CD4-positive, alpha-beta T cell treated with Interleukin-15 for 1 hour (primary cell): Measurements from ENCODE around the gene UBE2R2.
"Not testable (repeated sequence)": the region's sequence is repeated elsewhere in the genome, so short reads cannot be mapped to it uniquely, and the experiment has no call there.

ENCODE experiments used
- DNase-seq: peaks from one replicate; pipeline ENCODE4 v3.0.0-alpha.2; 2020

UBE2R2 gene, protein sequence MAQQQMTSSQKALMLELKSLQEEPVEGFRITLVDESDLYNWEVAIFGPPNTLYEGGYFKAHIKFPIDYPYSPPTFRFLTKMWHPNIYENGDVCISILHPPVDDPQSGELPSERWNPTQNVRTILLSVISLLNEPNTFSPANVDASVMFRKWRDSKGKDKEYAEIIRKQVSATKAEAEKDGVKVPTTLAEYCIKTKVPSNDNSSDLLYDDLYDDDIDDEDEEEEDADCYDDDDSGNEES

DNA sequence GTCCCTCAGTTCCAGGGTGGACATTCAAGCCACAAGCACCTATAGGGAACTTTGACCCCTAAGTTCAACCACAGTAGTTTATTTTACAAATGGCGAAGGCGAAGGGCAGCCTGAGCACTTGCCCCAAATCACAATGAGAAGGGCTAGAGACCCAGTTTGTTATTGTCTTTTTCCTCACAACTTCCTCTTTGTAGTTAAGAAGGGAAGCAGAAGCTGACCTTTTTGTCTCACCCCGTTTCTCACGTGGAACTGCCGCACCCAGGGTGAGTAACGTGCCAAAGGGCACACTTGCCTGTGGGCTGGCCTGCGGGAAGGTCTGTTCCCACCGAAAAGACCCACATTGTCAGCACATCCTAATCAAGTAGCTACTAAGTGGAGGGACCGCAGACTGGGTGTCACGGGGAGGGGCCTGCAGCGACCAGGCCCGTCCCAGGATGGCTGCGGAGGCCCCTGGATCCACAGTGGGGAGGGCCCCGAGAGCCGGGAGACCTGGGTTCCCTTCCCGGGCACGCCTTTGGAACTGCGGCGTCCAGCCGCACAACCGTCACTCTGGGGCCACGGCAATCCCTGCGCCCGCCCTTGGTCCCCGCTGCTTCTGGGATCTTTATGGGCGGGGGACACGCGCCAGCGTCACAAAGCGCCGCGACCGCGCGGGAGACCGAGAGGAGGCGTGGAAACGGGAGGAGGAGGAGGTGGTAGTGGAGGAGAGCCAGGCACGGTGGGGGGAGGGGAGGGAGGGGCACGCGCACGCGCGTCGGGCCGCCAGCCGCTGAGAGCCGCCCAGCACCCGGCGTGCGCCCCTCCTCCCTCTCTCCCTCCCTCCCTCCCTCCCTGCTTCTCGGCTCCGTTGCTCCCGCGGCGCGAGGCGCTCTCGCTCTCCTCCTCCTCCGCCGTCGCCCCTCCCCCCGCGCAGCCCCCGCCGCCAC is at the start of gene UBE2R2:
Gene UBE2R2, plus strand, starts transcription at position 834 of the 926 bp plus-strand sequence. CDS start 598 bp downstream, outside the sequence.
- peak; percentile 95 for DNase-seq

DNA sequence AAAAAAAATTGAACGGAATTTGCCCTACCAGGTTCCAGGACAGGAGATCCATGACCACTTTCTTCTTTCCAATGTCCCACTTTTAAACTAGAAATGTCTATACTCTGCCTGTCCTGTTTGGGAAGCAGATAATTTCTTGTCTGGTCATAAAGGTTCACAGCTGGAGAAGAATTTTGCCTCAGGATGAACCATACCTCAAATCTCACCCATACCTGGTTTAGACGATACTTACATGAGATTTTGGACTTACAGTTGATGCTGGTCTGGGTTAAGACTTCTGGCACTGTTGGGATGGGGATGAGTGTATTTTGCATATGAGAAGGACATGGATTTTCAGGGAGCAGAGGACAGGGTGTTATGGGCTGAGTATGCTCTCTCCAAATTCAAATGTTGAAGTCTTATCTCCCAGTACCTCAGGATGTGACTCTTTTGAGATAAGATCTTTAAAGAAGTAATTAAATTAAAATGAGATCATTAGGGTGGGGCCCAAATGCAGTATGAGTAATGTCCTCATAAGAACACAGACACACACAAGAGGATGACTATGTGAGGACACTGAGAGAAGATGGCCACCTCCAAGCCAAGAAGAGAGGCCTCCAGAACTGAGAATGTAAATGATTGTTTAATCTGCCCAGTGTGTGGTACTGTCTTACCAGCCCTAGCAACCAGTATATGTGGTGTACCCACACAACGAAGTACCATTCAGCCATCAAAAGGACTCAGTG is 46.6 kb upstream of the UBE2R2 start:
- not testable (repeated sequence) for DNase-seq

DNA sequence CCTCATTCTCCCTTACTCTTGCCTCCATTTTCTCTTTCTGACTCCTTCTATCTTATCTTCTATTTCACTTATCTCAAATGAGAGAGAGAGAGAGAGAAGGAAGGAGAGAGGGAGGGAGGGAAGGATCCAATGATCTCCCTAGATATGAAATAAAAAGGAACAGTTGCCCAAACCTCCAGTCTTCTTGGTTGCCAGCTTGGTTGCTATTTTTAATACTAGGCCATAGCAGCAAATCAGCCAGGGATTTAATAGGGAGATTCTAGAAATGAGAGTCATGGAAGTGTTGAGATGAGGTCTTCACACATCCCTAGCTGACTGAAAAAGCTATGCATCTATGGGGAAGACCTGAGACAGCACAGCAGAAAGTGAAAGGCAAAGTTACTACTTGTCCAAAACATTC is 43.8 kb upstream of the UBE2R2 start:
- DNase-seq = not testable (repeated sequence)

DNA sequence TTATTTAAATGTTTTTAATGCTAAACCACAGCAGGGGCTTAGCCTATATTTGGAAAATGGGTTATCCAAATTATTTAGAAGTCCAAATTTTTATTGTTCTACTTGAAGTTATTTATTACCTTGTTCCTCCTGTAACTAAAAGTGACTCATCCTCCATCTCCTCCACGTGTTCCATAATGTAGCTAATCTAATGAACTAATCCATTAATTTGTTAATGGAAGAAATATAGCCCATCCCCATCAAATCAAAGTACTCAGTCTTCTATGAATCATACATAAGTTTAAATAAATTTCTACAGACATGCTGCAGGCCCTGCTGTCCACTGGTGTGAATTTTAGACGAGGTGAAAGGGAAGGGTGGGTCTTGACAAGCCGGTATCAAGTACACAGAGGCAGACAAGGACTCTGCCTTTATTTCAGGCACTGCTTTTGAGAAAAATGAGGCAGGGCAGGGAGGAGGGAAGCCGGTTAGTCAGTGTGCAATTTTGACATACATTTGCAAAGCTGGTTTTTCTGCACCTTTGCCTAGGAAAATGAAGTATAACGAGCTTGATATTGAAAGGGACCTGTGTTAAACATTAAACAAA is 42.8 kb upstream of the UBE2R2 start:
- not testable (repeated sequence) for DNase-seq

DNA sequence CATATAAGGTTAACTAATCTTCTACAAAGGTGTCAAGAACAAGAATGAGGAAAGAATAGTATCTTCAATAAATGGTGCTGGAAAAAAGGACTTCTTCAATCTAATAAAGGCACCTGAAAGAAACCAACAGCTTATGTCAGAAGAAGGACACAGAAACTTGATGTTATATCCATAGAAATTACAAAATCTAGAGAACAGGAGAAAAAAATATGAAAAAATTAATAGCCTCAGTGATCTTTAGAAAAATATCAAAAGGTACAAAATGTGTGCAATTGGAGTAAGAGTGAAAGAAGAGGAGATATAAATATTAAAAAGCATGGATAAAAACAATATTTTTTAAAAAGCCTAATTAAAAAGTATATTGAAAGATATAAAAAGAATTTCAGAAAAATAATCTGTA is 40.4 kb upstream of the UBE2R2 start:
- no peak for DNase-seq

DNA sequence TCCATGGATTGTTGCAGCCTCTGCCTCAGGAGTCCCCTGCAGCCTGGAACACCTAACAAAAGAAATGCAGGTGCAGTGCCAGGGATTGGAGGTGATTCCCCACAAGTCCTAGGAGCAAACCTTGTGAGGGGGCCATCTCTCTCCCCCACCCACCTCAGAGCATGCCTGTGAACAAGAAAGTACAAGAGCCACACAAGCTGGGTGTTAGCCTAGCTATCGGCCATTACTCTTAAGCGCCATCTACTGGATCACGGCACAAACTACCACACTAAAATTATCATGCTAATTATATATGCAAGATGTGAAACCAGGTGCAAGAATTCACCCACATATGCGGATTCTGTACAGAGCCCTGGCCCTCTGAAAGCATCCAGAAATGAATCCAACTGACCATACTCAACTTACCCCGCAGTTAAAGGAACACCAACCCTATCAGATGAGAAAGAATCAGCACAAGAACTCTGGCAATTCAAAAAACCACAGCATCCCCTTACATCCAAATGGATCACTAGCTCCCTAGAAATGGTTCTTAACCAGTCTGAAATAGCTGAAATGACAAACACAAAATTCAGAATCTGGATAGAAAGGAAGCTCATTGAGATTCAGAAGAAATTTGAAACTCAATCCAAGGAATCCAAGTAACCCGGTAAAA is 38.1 kb upstream of the UBE2R2 start:
- DNase-seq = peak; percentile 29

DNA sequence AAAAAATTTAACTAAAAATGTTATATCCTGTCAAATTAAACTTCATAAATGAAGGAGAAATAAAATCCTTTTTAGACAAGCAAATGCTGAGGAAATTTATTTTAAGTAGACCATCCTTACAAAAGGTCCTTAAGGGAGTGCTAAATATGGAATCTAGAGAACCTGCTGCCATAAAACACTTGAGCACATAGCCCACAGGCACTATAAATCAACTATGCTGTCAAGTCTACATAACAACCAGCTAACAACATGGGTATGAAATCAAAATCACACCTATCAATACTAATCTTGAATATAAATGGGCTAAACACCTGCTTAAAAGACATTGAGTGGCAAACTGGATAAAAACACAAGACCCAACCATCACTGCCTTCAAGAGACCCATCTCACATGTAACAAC is 36.7 kb upstream of the UBE2R2 start:
- DNase-seq = no peak

DNA sequence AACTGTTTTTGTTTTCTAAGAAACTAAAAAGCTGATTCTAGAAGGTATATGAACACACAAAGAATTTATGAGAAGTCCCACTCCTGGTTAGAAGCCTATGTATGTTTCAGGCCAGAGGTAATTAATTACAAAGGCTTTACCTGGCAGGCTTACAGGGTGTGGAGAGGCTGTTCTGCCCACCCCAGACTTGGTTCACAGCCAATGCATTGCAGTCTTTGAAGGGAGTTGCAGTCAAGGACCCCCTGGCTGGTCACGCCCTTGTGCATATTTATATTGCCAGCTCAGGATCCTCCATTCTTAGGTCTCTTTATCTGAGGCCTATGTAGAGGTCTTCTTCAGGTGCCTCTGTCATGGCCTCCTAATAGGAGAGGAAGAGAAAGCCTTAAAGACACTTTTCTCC is 35.2 kb upstream of the UBE2R2 start:
- DNase-seq = no peak

DNA sequence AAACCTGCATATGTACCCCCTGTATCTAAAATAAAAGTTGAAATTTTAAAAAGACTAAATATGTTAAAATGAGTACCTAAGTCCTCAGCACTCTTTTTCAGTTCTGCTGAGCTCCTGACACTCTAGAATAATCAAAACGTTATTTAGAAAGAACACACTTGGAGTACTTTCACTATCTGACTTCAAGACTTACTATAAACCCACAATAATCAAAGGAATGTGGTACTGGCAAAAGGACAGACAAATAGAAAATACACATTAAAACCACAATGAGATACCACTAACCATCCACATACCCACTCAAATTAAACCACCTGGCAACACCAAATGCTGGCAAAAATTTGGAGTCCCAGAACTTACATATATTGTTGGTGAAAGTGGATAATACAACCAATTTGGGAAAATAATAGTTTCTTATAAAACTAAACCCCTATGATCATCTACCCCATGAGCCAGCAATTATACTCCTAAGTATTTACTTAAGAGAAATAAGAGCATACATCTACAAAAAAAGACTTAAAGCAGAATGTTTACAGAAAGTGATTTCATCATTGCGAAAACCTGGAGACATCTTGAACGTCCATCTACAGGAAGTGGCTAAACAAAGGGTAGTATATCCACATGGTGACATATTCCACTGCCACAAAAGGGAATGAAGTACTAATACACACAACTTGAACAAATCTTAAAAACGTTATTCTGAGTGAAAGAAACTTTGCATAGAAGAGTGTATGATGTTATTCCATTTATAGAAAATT is 34.4 kb upstream of the UBE2R2 start:
- no peak for DNase-seq

DNA sequence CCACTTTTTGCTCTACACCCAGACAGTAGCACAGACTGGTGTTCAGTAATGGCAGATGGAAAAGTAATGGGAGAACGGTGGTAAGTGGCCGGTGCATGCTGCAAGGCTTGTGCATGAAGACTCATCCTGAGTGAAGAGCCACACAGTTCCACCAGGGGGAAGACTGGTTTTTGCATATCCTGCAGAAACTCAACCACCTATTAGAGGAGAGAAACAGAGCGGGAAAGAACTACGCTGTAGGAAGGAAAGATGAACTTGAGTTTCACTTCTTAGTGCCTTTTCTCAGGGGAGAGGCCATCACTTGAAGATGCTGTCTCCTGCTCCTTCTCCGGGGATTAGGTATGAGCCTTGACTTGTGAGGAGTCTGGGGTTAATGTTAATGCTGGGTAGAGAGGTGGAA is 31.0 kb upstream of the UBE2R2 start:
- no peak for DNase-seq

DNA sequence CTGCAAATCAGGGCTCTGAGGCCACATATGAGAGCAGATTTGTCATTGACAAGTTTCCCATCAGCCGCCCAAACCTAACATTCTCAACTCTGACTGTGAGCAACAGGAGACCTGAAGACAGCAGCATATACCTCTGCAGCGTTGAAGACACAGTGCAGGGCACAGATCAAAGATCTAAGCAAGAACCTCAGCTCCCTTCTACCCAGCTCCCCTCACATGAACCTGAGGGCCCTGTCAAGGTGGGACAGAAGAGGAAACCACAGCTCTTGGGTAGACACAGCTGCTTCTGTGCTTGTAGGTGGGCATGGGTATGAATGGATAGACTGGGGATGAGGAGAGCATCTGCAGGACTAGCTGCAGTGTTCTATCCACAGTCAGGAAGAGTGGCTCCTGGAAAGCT is 30.3 kb upstream of the UBE2R2 start:
- no peak for DNase-seq

DNA sequence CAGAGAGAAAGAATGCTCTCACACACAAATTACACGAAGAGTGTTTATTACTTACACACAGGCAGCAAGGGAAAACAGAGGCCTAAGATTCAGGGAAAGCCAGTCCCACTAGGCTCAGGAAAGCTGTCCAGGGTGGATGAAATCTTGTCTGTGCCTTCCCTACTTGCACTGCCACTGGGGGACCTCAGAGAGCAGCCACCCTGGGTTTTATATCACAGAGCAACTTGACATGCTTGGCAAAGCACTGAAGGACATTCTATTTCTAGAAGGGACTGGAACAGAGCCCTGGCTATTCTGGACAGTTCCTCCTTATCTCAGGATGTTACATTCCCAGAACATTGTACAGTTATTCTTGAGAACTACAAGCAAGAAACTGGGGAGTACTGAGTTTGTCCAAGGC is 29.1 kb upstream of the UBE2R2 start:
- no peak for DNase-seq

DNA sequence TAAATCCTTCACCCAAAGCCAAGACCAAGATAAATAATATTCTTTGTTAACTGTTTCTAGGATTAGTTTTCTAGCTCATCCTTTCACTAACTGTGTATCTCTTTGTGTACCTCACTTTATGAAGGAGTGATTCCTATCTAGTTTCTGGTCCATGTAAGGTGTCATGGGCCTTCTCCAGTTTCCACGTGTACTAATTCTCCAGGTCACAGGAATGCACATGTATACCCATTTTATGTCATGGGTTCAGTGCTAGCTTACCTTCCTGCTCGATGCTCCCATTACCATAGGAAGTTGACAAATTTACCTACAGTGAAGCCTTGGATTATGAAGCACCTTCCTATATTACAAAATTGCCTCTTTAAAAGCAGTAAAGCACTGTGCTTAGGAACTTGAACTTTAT is 27.5 kb upstream of the UBE2R2 start:
- DNase-seq = not testable (repeated sequence)

DNA sequence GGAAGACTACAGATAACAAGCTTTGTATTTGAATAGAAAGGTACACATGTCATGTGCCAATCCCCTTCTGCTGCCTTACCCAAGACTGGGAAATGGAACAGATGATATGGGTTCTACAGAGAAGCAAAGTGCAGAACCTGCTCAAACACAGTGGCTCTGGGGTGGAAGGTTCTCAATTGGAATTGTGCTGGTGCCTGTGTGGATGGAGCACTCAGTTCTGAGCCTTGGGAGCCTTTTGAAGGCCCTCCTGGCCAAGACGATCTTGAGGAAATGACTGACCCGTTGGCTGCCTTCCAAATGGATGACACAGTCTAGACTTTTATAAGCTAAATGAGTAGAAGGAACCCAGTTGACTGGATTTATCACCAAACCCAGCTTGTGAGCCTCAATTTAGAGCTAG is 25.8 kb upstream of the UBE2R2 start:
- DNase-seq = no peak

DNA sequence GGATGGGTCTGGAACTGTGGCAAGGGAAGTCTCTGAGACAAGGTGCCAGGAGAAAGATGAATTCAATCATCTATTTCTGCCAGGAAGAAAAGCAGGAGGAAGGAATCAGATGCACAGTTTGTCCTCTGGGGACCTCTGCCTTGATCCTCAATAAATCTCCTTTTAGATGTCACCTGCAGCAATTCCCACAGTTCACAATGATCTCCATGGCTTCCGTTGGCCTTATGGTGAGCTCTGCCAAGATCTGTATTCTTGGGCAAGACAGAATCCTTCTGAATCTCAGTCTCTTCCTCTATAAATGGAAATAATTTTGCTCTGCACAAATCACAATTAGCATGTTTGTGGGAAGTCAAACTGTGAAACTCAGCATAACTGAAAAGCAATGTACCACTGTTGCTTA is 23.5 kb upstream of the UBE2R2 start:
- DNase-seq = not testable (repeated sequence)

DNA sequence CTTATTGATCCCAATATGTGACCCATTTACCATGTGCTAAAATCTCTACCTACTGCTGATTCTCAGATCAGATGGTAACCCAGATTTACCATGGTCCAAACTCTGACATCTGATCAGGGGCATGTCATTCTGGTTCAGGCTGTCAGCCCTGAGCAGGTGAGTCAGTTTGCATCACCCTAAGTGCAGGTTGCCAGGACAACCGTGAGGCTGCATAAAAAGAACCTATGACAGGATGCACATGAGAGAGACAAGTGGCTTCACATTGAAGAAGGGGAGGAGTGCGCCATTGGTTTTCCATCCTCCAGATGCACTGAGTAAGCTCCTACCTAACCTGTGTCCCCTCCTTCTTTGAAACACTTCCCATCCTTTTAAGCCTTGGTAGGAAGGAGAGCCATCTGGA is 22.4 kb upstream of the UBE2R2 start:
- DNase-seq = no peak

DNA sequence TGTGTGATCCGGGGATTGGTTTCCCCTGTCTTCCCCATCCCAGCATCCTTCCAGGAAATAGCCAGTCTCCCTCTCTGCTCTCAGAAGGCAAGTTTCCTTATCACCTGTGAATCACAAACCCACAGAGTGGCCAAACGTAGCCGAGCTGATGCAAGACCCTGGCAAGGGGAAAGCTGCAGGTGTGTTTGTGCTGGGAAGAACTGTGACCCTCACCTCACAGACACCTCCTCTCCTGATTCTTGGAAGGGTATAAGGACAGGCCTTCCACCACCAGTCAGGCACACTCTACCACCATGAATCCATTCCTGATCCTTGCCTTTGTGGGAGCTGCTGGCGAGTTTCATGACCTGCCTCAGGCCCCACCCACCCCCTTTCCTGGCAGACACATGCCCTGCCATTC is 21.7 kb upstream of the UBE2R2 start, which contains the start of gene PRSS3:
Gene PRSS3, plus strand, starts transcription at position 281 of the 400 bp plus-strand sequence. Its CDS starts 13 bp downstream, at position 294.
- no peak for DNase-seq

DNA sequence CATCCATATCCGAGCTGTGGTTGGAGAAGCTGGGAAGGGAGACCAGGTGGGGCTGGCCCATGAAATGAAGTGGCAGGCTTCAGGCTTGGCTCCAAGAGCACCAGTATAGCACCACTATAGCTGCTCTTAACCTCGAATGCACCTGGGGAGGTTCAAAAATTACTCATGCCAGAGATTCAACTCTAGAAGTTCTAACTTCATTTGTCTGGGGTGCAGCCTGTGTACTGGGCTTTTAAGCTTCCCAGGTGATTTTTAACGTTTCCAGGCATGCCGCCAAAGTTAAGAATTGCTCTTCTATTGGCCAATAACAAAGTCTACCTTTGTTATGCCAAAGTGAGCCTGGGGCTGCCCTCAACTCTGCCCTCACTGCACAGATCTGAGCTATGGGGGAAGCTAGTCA is 21.1 kb upstream of the UBE2R2 start:
- DNase-seq = no peak

DNA sequence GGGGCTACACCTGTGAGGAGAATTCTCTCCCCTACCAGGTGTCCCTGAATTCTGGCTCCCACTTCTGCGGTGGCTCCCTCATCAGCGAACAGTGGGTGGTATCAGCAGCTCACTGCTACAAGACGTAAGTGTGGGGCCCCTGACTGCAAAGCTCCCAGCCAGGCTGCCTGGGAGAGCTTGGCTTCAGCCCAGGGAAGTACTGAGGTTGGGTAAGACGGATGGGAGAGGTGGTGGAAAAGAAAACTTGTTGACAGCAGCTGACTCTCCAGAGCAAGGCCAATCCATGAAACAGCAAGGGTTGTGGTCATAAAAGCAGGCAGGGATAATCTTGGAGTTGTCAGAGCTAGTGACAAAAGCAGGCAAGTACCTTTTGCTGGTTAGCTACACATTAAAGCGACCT is 20.3 kb upstream of the UBE2R2 start:
- not testable (repeated sequence) for DNase-seq

DNA sequence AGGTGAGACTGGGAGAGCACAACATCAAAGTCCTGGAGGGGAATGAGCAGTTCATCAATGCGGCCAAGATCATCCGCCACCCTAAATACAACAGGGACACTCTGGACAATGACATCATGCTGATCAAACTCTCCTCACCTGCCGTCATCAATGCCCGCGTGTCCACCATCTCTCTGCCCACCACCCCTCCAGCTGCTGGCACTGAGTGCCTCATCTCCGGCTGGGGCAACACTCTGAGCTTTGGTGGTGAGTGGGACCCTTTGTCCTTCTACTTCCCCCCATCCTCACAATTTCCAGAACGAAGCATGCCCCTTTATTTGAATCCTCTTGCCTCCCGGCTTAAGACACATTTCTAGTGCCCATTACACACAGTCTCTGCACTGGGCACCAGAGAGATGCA is 19.1 kb upstream of the UBE2R2 start:
- no peak for DNase-seq

DNA sequence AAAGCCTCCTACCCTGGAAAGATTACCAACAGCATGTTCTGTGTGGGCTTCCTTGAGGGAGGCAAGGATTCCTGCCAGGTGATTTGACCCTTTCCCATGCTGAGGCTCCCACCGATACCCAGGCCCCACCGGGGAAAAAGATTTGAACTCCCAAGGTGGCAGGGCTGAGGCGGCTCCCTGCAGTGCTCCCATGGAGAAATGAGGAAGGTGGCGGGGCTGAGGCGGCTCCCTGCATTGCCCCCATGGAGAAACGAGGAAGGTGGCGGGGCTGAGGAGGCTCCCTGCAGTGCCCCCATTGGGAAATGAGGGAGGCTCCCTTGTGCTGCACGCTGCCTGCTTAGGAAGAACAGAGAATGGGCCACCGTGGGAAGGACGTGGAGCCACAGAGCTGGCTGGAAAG is 18.4 kb upstream of the UBE2R2 start:
- DNase-seq = no peak
